GM23338 (cell line): Measurements from ENCODE around the gene CSKMT. TPM values are rescaled to one million over a fixed set of nuclear protein-coding genes. Genes with fewer than 3 reads are reported as not detected.

Experiments
- ATAC-seq: fragments of 200-7000 bp; cut with Tn5 transposase; 3 replicates; pipeline ENCODE4 v1.9.1; 2020
- DNase-seq: peaks from one replicate; pipeline ENCODE4 v3.0.0-alpha.2; 2015; ENCODE audit warnings: low spot score
- H2AFZ ChIP-seq: fragments of 200-600 bp; sonication (generic); 2 replicates; pipeline ENCODE4 v1.8.0; 2016; ENCODE audit warnings: antibody characterized with exemption, mild to moderate bottlenecking, moderate library complexity
- H3F3A ChIP-seq: fragments of 200-600 bp; sonication (generic); replicated peaks from 2 replicates; pipeline ENCODE4 v1.8.0; 2017; ENCODE audit warnings: antibody characterized with exemption, mixed run types, low read depth
- H3K27ac ChIP-seq: fragments of 200-600 bp; sonication (generic); 2 replicates; pipeline ENCODE4 v1.6.1; 2016; ENCODE audit warnings: low read depth
- H3K27me3 ChIP-seq: fragments of 200-600 bp; sonication (generic); 2 replicates; pipeline ENCODE4 v1.8.0; 2016; ENCODE audit warnings: mild to moderate bottlenecking, mixed run types, moderate library complexity; ENCODE audit not compliant: insufficient read depth
- H3K36me3 ChIP-seq: fragments of 200-600 bp; sonication (generic); 2 replicates; pipeline ENCODE4 v1.8.0; 2016; ENCODE audit warnings: mild to moderate bottlenecking; ENCODE audit not compliant: insufficient read depth
- H3K4me1 ChIP-seq: fragments of 200-600 bp; sonication (generic); 2 replicates; pipeline ENCODE4 v1.8.0; 2016; ENCODE audit warnings: mild to moderate bottlenecking, moderate library complexity; ENCODE audit not compliant: insufficient read depth
- H3K4me2 ChIP-seq: fragments of 200-600 bp; sonication (generic); 2 replicates; pipeline ENCODE4 v1.7.1; 2017; ENCODE audit warnings: mixed run types
- H3K4me3 ChIP-seq: fragments of 200-600 bp; sonication (generic); 2 replicates; pipeline ENCODE4 v1.6.1; 2016; ENCODE audit warnings: mixed run types
- H3K79me2 ChIP-seq: fragments of 200-600 bp; sonication (generic); replicated peaks from 2 replicates; pipeline ENCODE4 v1.8.0; 2017; ENCODE audit warnings: mild to moderate bottlenecking; ENCODE audit not compliant: insufficient read depth
- H3K9me2 ChIP-seq: fragments of 200-600 bp; sonication (generic); 2 replicates; pipeline ENCODE4 v1.8.0; 2017; ENCODE audit not compliant: insufficient read depth
- H4K20me1 ChIP-seq: fragments of 200-600 bp; sonication (generic); replicated peaks from 2 replicates; pipeline ENCODE4 v1.8.0; 2017; ENCODE audit warnings: mild to moderate bottlenecking; ENCODE audit not compliant: insufficient read depth
- H3K27ac Mint-ChIP-seq: 2 replicates; pipeline ENCODE4 v1.8.0; 2020; ENCODE audit warnings: inconsistent platforms, mild to moderate bottlenecking, moderate library complexity, mixed read lengths
- H3K27me3 Mint-ChIP-seq: 3 replicates; pipeline ENCODE4 v1.8.0; 2022; ENCODE audit warnings: low read depth, mild to moderate bottlenecking, moderate library complexity, mixed read lengths, inconsistent platforms; ENCODE audit not compliant: insufficient read depth, poor library complexity
- H3K36me3 Mint-ChIP-seq: 3 replicates; pipeline ENCODE4 v1.8.0; 2021; ENCODE audit warnings: low read depth, mild to moderate bottlenecking, inconsistent platforms, moderate library complexity, mixed read lengths
- H3K4me1 Mint-ChIP-seq: 3 replicates; pipeline ENCODE4 v1.8.0; 2020; ENCODE audit warnings: mild to moderate bottlenecking, inconsistent platforms, mixed read lengths
- H3K4me3 Mint-ChIP-seq: 3 replicates; pipeline ENCODE4 v1.8.0; 2021; ENCODE audit warnings: moderate library complexity, mild to moderate bottlenecking, inconsistent platforms, mixed read lengths
- H3K9me3 Mint-ChIP-seq: 3 replicates; pipeline ENCODE4 v1.8.0; 2020; ENCODE audit warnings: moderate library complexity, mild to moderate bottlenecking, inconsistent platforms, mixed read lengths
- CREB1 ChIP-seq: fragments of 250-450 bp; sonication (Bioruptor Pico); IDR thresholded peaks from 2 replicates; pipeline ENCODE4 v1.5.0; 2020; ENCODE audit warnings: low read depth, mild to moderate bottlenecking, moderate library complexity
- CTCF ChIP-seq, 2 experiments: fragments of 200-600 bp in 1 of 2; sonication (generic) in 1 of 2; conservative IDR thresholded peaks; 2 replicates each; pipeline versions ENCODE4 v1.5.1 to v1.6.1; 2016 to 2017; ENCODE audit warnings: antibody characterized with exemption in 2 of 2, low read depth in 2 of 2, mild to moderate bottlenecking in 2 of 2, moderate library complexity in 1 of 2
- ETS1 ChIP-seq: IDR thresholded peaks from 2 replicates; pipeline ENCODE4 v1.6.1; 2016; ENCODE audit warnings: antibody characterized with exemption
- EZH2 ChIP-seq: fragments of 200-600 bp; sonication (generic); IDR thresholded peaks from one replicate; pipeline ENCODE4 v1.8.0; 2017; ENCODE audit warnings: antibody characterized with exemption, mild to moderate bottlenecking, low read depth; ENCODE audit not compliant: unreplicated experiment
- EZH2phosphoT487 ChIP-seq: fragments of 200-600 bp; sonication (generic); IDR thresholded peaks from one replicate; pipeline ENCODE4 v1.8.1; 2018; ENCODE audit warnings: antibody characterized with exemption; ENCODE audit not compliant: unreplicated experiment
- JUNB ChIP-seq: IDR thresholded peaks from one replicate; pipeline ENCODE4 v1.6.1; 2016; ENCODE audit warnings: antibody characterized with exemption; ENCODE audit not compliant: unreplicated experiment
- NANOG ChIP-seq: IDR thresholded peaks from 2 replicates; pipeline ENCODE4 v1.6.1; 2016; ENCODE audit warnings: antibody characterized with exemption, borderline replicate concordance
- POLR2AphosphoS5 ChIP-seq: IDR thresholded peaks from 2 replicates; pipeline ENCODE4 v1.6.1; 2016; ENCODE audit warnings: antibody characterized with exemption, low read depth
- REST ChIP-seq: IDR thresholded peaks from one replicate; pipeline ENCODE4 v1.6.1; 2018; ENCODE audit warnings: antibody characterized with exemption; ENCODE audit not compliant: unreplicated experiment
- STAT1 ChIP-seq: IDR thresholded peaks from one replicate; pipeline ENCODE4 v1.6.1; 2016; ENCODE audit warnings: antibody characterized with exemption; ENCODE audit not compliant: unreplicated experiment
- ZNF114 ChIP-seq: fragments of 250-450 bp; sonication (Bioruptor Pico); IDR thresholded peaks from 2 replicates; pipeline ENCODE4 v1.5.0; 2020; ENCODE audit warnings: mild to moderate bottlenecking, moderate library complexity
- ZNF331 ChIP-seq: fragments of 250-450 bp; sonication (Bioruptor Pico); IDR thresholded peaks from 2 replicates; pipeline ENCODE4 v1.5.0; 2020; ENCODE audit warnings: low read depth, mild to moderate bottlenecking, moderate library complexity
- polyA plus RNA-seq: library from polyadenylated mRNA; unstranded; fragments of >200 nt; fragmentation: Nextera tagmentation; extraction: Ambion mirVana; gene quantifications from 2 replicates; pipeline ENCODE4 v1.2.1, GENCODE V29; 2016
- total RNA-seq: library from RNA; depleted of rRNA; stranded (reverse); fragments of >200 nt; shearing (Covaris generic); gene quantifications from 2 replicates; pipeline ENCODE4 v1.2.3, GENCODE V29; 2014

CSKMT gene
- total and polyA plus RNA-seq, 2 experiments from 2014 or later: 8.0 to 25.6 TPM

GRCh38 chr11:62645946-62646824, 18.9 kb upstream of the CSKMT start, which contains the start of gene GANAB:
Gene GANAB, minus strand, starts transcription at chr11:62646613. Its CDS starts 14 bp downstream, at chr11:62646599.
- Histone ChIP-seq H3K4me2 (peak within 1 kb of the TSS; percentile 100), H3K9me2 (no peaks in the 10 kb centered on the region), H3K4me1 (no peaks in the 10 kb centered on the region; the same call in 1 of the 2 replicates), H3F3A (0 out of 2 replicates have a peak, but pooled peaks cover 16% of the 10 kb centered on the region), H3K27ac (peak within 1 kb of the TSS; percentile 96), H3K27me3 (no peaks in the 10 kb centered on the region), H2AFZ (no peak within 1 kb of the TSS), H3K4me3 (peak within 1 kb of the TSS; percentile 100), H3K79me2 (peaks cover 48% of the 10 kb centered on the region), H4K20me1 (peaks cover 19% of the 10 kb centered on the region), H3K36me3 (peaks cover 10% of the 10 kb centered on the region; the same call in 1 of the 2 replicates)
- Mint-ChIP-seq H3K9me3 (peaks cover 2% of the 10 kb centered on the region; the same call in 1 of the 3 replicates), H3K27me3 (peaks cover 10% of the 10 kb centered on the region), H3K4me3 (peak within 1 kb of the TSS; percentile 99), H3K4me1 (peaks cover 12% of the 10 kb centered on the region), H3K36me3 (peaks cover 39% of the 10 kb centered on the region), H3K27ac (peak within 1 kb of the TSS; percentile 98)
- peak; percentile 97 for ATAC-seq
- no peak for TF ChIP-seq ETS1
- TF ChIP-seq CREB1 (CRISPR knock-in tag): peak; percentile 83
- TF ChIP-seq POLR2AphosphoS5: peak; percentile 90
- DNase-seq: peak; percentile 100

- DNase-seq (no peak), ATAC-seq (peak; percentile 9)
- Histone ChIP-seq H3K79me2 (peaks cover 51% of the 10 kb centered on the region), H2AFZ (no peak overlapping the region), H4K20me1 (peaks cover 19% of the 10 kb centered on the region), H3K27ac (no peak overlapping the region), H3K4me2 (peak overlapping the region; percentile 39), H3F3A (0 out of 2 replicates have a peak, but pooled peaks cover 16% of the 10 kb centered on the region), H3K9me2 (no peaks in the 10 kb centered on the region), H3K4me1 (peaks cover 1% of the 10 kb centered on the region; the same call in 1 of the 2 replicates), H3K36me3 (peaks cover 10% of the 10 kb centered on the region; the same call in 1 of the 2 replicates), H3K4me3 (peak overlapping the region; percentile 100; the same call in 1 of the 2 replicates), H3K27me3 (no peaks in the 10 kb centered on the region)
- TF ChIP-seq ETS1 (no peak), EZH2phosphoT487 (no peak), STAT1 (no peak), EZH2 (no peak), CREB1 (CRISPR knock-in tag) (no peak), ZNF114 (CRISPR knock-in tag) (no peak), REST (no peak), ZNF331 (CRISPR knock-in tag) (no peak), POLR2AphosphoS5 (no peak), NANOG (no peak), JUNB (no peak), CTCF (conservative IDR thresholded peaks at IDR 0.05; ENCODE audit: low read depth in 2 of 2) (no peak)
- peaks cover 2% of the 10 kb centered on the region; the same call in 1 of the 3 replicates for H3K9me3 Mint-ChIP-seq
- peaks cover 39% of the 10 kb centered on the region for H3K36me3 Mint-ChIP-seq
- peaks cover 12% of the 10 kb centered on the region for H3K4me1 Mint-ChIP-seq
- no peak overlapping the region; the same call in 1 of the 2 replicates for H3K27ac Mint-ChIP-seq
- H3K27me3 Mint-ChIP-seq: peaks cover 10% of the 10 kb centered on the region
- peak overlapping the region; percentile 99 for H3K4me3 Mint-ChIP-seq
These were observed 18.1 kb upstream of the CSKMT start for GRCh38 chr11:62646825-62647608.
